Epithelial cell of proximal tubule (primary cell): ENCODE data around the gene MYL6. TPM values are rescaled to one million over a fixed set of nuclear protein-coding genes. Genes with fewer than 3 reads are reported as not detected.

Experiments
- DNase-seq: peaks from one replicate; pipeline ENCODE4 v3.0.0-alpha.2; 2011; ENCODE audit warnings: low read depth
- H3K4me3 ChIP-seq: 2 replicates; pipeline ENCODE4 v1.5.1; 2011; ENCODE audit warnings: low read depth, mild to moderate bottlenecking, low read length
- total RNA-seq: library from RNA; depleted of rRNA; stranded (reverse); fragments of >200 nt; gene quantifications from 2 replicates; pipeline ENCODE4 v1.2.3, GENCODE V29; 2015
- TF ChIP-seq, protein P1 (sequence below): conservative IDR thresholded peaks from 2 replicates; pipeline ENCODE4 v1.5.1; 2012; ENCODE audit warnings: low read depth, mild to moderate bottlenecking, low read length

Gene MYL6
- total RNA-seq, 1 donor from 2014 or later: 3,955 TPM

DNA sequence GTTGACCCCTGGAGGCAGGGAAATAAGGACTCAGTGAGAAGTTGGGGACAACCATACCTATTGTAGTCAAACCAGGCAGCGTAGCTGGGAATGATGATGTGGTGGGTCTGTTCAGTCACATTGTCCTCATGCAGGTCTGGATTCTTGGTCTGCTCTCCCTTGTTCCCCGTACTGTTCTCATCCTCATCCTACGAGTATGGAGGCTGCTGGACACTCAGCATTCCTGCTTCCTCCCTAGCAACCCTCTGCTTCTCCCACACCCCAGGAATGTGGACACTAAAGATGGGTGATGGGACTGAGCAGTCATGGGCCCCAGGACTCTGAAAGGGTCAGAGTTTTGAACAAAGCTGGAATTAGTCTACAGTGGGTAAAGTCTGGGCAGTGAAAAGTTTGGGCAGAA, 20.2 kb downstream of the MYL6 start:
- TF ChIP-seq, protein P1, sequence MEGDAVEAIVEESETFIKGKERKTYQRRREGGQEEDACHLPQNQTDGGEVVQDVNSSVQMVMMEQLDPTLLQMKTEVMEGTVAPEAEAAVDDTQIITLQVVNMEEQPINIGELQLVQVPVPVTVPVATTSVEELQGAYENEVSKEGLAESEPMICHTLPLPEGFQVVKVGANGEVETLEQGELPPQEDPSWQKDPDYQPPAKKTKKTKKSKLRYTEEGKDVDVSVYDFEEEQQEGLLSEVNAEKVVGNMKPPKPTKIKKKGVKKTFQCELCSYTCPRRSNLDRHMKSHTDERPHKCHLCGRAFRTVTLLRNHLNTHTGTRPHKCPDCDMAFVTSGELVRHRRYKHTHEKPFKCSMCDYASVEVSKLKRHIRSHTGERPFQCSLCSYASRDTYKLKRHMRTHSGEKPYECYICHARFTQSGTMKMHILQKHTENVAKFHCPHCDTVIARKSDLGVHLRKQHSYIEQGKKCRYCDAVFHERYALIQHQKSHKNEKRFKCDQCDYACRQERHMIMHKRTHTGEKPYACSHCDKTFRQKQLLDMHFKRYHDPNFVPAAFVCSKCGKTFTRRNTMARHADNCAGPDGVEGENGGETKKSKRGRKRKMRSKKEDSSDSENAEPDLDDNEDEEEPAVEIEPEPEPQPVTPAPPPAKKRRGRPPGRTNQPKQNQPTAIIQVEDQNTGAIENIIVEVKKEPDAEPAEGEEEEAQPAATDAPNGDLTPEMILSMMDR: no peak
- H3K4me3 ChIP-seq: no peak overlapping the region
- DNase-seq: no peak

DNA sequence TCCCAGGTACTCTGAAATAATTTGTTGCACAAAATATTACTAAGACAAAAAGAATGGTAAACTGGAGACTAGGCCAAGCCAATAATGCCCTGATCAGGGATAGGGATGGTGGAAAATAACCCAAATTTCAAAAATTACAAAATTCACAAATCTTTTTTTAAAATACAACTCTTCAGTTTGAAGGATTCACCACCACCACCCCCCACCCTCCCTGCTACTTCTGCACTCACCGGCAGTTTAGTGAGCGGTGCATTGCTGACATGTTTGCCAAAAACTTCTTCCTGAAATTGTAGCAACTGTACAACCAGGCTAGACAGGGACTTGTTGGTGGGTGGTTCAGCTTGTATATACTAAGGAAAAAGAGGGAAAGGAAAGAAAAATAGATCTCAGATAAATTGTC, 28.8 kb downstream of the MYL6 start:
- TF ChIP-seq, protein P1: no peak
- H3K4me3 ChIP-seq: no peak overlapping the region
- DNase-seq: no peak

DNA sequence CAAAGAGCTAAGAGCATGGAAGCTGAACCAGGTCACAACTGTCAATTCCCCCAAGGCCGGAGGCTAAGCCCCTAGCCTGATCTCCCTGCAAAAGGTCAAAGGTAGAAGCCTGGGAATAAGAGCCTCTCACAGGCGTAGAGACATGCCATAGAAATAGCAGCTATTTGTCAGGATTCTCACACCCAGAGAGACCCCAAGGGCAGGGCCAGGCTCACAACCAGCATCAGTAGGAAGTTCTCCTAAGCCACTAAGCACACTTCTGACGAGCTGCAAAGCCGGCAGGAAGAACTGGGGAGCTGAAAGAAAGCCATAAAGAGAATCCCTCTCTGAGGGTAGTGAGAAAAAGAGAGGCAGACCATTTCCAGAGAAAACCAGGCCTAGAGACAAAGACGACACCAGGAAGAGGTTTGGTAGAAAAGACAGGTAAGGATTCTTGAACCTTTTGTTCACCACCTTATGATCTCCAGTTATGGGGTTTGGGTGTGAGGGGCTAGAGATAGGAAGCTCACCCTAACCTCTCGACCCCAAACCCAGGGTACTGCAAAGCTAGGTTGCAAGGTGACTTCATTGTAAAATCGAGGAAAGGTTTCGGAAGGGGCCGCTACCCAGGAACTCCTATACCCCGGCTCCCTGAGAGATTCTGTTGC, 30.1 kb downstream of the MYL6 start:
- TF ChIP-seq, protein P1: no peak
- peak overlapping the region; percentile 83 for H3K4me3 ChIP-seq
- DNase-seq: no peak

DNA sequence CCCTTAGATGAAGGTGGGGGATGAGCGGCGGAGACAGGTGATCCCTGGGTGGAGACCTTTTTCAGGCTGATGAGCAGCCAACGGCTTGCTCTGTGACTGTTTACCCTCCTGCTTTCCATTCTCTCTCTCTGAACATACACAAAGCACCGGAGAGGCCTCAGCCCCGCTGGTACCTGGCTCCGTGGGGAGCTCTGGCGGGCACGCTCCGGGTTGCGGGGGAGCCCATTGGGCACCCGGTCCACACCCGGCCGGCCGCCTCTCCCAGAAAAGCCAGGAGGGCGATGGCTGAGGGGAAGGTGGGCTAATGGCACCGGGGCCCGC, 30.6 kb downstream of the MYL6 start:
- TF ChIP-seq, protein P1: no peak
- no peak for DNase-seq
- H3K4me3 ChIP-seq: peak overlapping the region; percentile 83

DNA sequence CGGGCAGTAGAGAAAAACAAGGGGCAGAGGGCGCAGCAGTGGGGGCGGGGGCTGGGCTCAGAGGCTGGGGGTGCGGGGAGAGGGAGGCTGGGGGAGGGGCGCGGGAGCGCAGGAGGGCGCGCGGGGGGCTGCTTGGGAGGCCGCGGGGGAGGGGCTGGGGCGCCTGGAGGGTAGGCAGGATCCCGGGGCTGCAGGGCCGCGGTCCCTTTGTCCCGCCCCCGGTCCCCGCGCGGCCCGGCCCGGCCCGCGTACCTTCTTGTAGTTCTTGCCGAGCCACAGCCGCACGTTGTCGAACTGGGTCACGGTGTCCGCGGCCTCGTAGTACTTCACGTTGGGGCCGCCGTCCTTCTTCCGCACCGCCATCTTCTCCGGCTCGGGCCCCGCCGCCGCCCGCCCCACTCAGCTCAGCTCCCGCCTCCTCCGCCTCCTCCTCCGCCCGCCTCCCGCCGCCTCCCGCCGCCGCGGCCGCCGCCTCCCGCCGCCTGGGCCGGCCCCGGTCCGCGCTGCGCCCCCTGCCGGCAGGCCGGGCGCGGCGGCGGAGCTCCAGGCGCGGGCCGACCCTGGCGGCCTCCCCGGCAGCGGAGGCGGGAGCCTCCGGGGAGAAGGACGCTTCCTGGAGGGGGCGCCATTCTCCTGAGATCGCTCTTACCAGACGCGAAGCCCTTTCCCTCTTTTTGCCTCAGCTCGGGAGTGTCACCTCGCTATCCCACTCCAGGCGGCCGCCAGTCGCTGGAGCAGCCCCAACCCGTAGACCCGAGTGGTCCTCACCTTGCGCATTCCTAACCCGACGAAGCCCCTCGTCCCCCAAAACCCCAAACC, 31.1 kb downstream of the MYL6 start, which contains the start of gene SMARCC2:
TSS of gene SMARCC2 (minus strand) at position 385 of the 819 bp plus-strand sequence. CDS start at position 363, 22 bp downstream.
- H3K4me3 ChIP-seq: peak within 1 kb of the TSS; percentile 92
- TF ChIP-seq, protein P1: peak; percentile 59
- peak; percentile 7 for DNase-seq

DNA sequence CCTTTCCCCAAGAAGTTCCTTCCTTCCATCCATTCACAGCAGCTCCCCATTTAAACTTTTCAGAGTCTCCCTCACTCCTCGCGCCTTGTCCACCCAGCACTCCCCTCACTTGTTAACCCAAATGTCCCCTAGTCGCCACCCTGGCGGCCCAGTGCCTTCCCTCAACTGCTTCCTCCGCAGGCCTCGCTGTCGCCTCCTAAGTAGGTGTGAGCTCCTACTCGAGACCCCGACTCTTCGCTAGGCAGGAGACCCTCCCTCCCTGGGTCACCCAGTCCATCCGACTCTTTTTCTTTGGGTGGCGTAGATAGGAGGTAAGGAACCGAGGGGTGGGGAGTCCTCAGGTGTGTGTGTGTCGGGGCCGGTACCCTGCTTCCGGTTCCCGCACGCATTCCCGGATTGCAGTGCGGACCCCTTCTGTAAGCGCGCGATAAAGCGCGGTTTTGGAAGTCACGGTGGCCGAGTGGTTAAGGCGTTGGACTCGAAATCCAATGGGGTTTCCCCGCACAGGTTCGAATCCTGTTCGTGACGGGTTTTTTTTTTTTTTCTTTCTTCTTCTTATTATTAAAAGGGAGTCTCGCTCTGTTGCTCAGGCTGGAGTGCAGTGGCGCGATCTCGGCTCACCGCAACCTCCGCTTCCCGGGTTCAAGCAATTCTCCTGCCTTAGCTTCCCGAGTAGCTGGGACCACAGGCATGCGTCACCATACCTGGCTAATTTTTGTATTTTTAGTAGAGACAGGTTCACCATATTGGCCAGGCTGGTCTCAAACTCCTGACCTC, 31.9 kb downstream of the MYL6 start:
- DNase-seq: peak; percentile 40
- TF ChIP-seq, protein P1: no peak
- peak overlapping the region; percentile 92 for H3K4me3 ChIP-seq
